PC-9 (cell line): Measurements from ENCODE around the gene CNTNAP5. TPM values are rescaled to one million over a fixed set of nuclear protein-coding genes. Genes with fewer than 3 reads are reported as not detected.

Source experiments
- BruUV-seq: library from RNA; stranded (reverse); fragments of 400-500 nt; replicated peaks from 2 replicates; lab custom pipeline; 2021; lab: Mats Ljungman, UMichigan
- CTCF ChIA-PET: fragments of 300-600 bp; sonication (Branson Sonifier 250); formaldehyde crosslinking; loops from one replicate; lab custom pipeline; 2022; ENCODE audit warnings: antibody characterized with exemption; lab: Charles Lee
- POLR2A ChIA-PET: fragments of 300-600 bp; sonication (Branson Sonifier 250); formaldehyde crosslinking; loops from one replicate; lab custom pipeline; 2022; ENCODE audit warnings: antibody characterized with exemption; ENCODE audit not compliant: unreplicated experiment; lab: Charles Lee
- DNase-seq, 2 experiments: peaks; one replicate each; pipeline versions ENCODE4 v3.0.0 to v3.0.0-alpha.2; 2015 to 2022; ENCODE audit warnings: mixed read lengths in 1 of 2
- H2AFZ ChIP-seq: fragments of 200-600 bp; sonication (generic); 2 replicates; pipeline ENCODE4 v1.8.1; 2017; ENCODE audit warnings: antibody characterized with exemption
- H3F3A ChIP-seq: fragments of 200-600 bp; sonication (generic); 2 replicates; pipeline ENCODE4 v1.8.1; 2017; ENCODE audit warnings: antibody characterized with exemption, mild to moderate bottlenecking, low read depth; ENCODE audit not compliant: insufficient read depth
- H3K27ac ChIP-seq: fragments of 200-600 bp; sonication (generic); 2 replicates; pipeline ENCODE4 v1.6.1; 2016; ENCODE audit warnings: mixed run types
- H3K27me3 ChIP-seq: fragments of 200-600 bp; sonication (generic); 2 replicates; pipeline ENCODE4 v1.6.1; 2016; ENCODE audit warnings: low read depth, mixed run types; ENCODE audit not compliant: insufficient read depth
- H3K36me3 ChIP-seq: fragments of 200-600 bp; sonication (generic); 2 replicates; pipeline ENCODE4 v1.6.1; 2016; ENCODE audit warnings: low read depth, mixed run types
- H3K4me1 ChIP-seq: fragments of 200-600 bp; sonication (generic); replicated peaks from 2 replicates; pipeline ENCODE4 v1.6.1; 2016; ENCODE audit warnings: mixed run types; ENCODE audit not compliant: insufficient read depth
- H3K4me2 ChIP-seq: fragments of 200-600 bp; sonication (generic); 2 replicates; pipeline ENCODE4 v1.6.1; 2017; ENCODE audit warnings: mixed run types
- H3K4me3 ChIP-seq: fragments of 200-600 bp; sonication (generic); 2 replicates; pipeline ENCODE4 v1.6.1; 2016; ENCODE audit warnings: mixed run types
- H3K79me2 ChIP-seq: fragments of 200-600 bp; sonication (generic); 2 replicates; pipeline ENCODE4 v1.6.1; 2017; ENCODE audit warnings: low read depth, mixed run types
- H3K9me2 ChIP-seq: fragments of 200-600 bp; sonication (generic); 2 replicates; pipeline ENCODE4 v1.8.1; 2017; ENCODE audit warnings: mild to moderate bottlenecking; ENCODE audit not compliant: insufficient read depth
- H3K9me3 ChIP-seq: fragments of 200-600 bp; sonication (generic); 2 replicates; pipeline ENCODE4 v1.8.1; 2016; ENCODE audit warnings: low read depth; ENCODE audit not compliant: insufficient read depth
- H4K20me1 ChIP-seq: fragments of 200-600 bp; sonication (generic); 2 replicates; pipeline ENCODE4 v1.8.1; 2017; ENCODE audit not compliant: insufficient read depth
- CTCF ChIP-seq: fragments of 200-600 bp; sonication (generic); conservative IDR thresholded peaks from 2 replicates; pipeline ENCODE4 v1.6.1; 2017; ENCODE audit warnings: mixed run types, antibody characterized with exemption, mild to moderate bottlenecking, moderate library complexity
- EZH2 ChIP-seq: fragments of 200-600 bp; sonication (generic); IDR thresholded peaks from 2 replicates; pipeline ENCODE4 v1.8.0; 2017; ENCODE audit warnings: antibody characterized with exemption, low read depth
- intact Hi-C: fragments of 100-400 bp; cut with micrococcal nuclease; formaldehyde crosslinking; loops from one replicate; pipeline ENCODE4 v1.10.0; 2022; ENCODE audit not compliant: unreplicated experiment
- total RNA-seq: library from RNA; stranded (reverse); gene quantifications from 2 replicates; pipeline ENCODE4 v1.2.3, GENCODE V29; 2021

Gene CNTNAP5
- total RNA-seq, 1 experiment from 2014 or later = not detected

GRCh38 chr2:124915567-124915966 is 890.5 kb downstream of the CNTNAP5 start:
- no peak overlapping the region for H3K27ac ChIP-seq
- no peak for DNase-seq
- ChIA-PET CTCF (no interaction called here), POLR2A (no interaction called here)
- no peaks in the 10 kb centered on the region for H3K4me1 ChIP-seq
- no peaks in the 10 kb centered on the region for H3K36me3 ChIP-seq
- H2AFZ ChIP-seq = no peak overlapping the region
- H3F3A ChIP-seq = no peaks in the 10 kb centered on the region
- no TSS peak for BruUV-seq
- no peaks in the 10 kb centered on the region for H4K20me1 ChIP-seq
- TF ChIP-seq CTCF (no peak), EZH2 (no peak)
- no peaks in the 10 kb centered on the region for H3K79me2 ChIP-seq
- H3K4me3 ChIP-seq = no peak overlapping the region
- H3K9me2 ChIP-seq = no peaks in the 10 kb centered on the region
- no peaks in the 10 kb centered on the region for H3K27me3 ChIP-seq
- intact Hi-C loops = no loop called here
- H3K4me2 ChIP-seq = no peak overlapping the region
- no peaks in the 10 kb centered on the region for H3K9me3 ChIP-seq

- no peaks in the 10 kb centered on the region for H4K20me1 ChIP-seq
- H3K9me2 ChIP-seq = no peaks in the 10 kb centered on the region
- no peak for DNase-seq
- no TSS peak for BruUV-seq
- ChIA-PET CTCF (no interaction called here), POLR2A (no interaction called here)
- H2AFZ ChIP-seq = no peak overlapping the region
- no peaks in the 10 kb centered on the region for H3K4me1 ChIP-seq
- intact Hi-C loops = no loop called here
- H3K79me2 ChIP-seq = no peaks in the 10 kb centered on the region
- H3K9me3 ChIP-seq = no peaks in the 10 kb centered on the region
- H3F3A ChIP-seq = no peaks in the 10 kb centered on the region
- no peaks in the 10 kb centered on the region for H3K27me3 ChIP-seq
- no peak overlapping the region for H3K4me3 ChIP-seq
- no peaks in the 10 kb centered on the region for H3K36me3 ChIP-seq
- no peak for TF ChIP-seq EZH2
- no peak overlapping the region for H3K27ac ChIP-seq
- no peak overlapping the region for H3K4me2 ChIP-seq
Observed at GRCh38 chr2:124919296-124919695, 894.2 kb downstream of the CNTNAP5 start.

- BruUV-seq = no TSS peak
- no peaks in the 10 kb centered on the region for H3K27me3 ChIP-seq
- H3K27ac ChIP-seq = no peak overlapping the region
- H3K9me3 ChIP-seq = no peaks in the 10 kb centered on the region
- intact Hi-C loops = no loop called here
- no peaks in the 10 kb centered on the region for H3K79me2 ChIP-seq
- no peaks in the 10 kb centered on the region for H3K4me1 ChIP-seq
- no peak overlapping the region for H3K4me3 ChIP-seq
- H3F3A ChIP-seq = no peaks in the 10 kb centered on the region
- H3K9me2 ChIP-seq = no peaks in the 10 kb centered on the region
- TF ChIP-seq EZH2 = no peak
- TF ChIP-seq CTCF = no peak
- no peaks in the 10 kb centered on the region for H4K20me1 ChIP-seq
- no peak for DNase-seq
- no peaks in the 10 kb centered on the region for H3K36me3 ChIP-seq
- H3K4me2 ChIP-seq = no peak overlapping the region
- ChIA-PET POLR2A (no interaction called here), CTCF (no interaction called here)
- no peak overlapping the region for H2AFZ ChIP-seq
Observed at GRCh38 chr2:124920448-124920847, 895.4 kb downstream of the CNTNAP5 start.

- Histone ChIP-seq H3K9me2 (no peaks in the 10 kb centered on the region), H4K20me1 (no peaks in the 10 kb centered on the region), H3K79me2 (no peaks in the 10 kb centered on the region), H3K4me1 (no peaks in the 10 kb centered on the region), H3K4me3 (no peak overlapping the region), H2AFZ (no peak overlapping the region), H3K27me3 (no peaks in the 10 kb centered on the region), H3K27ac (no peak overlapping the region), H3F3A (no peaks in the 10 kb centered on the region), H3K4me2 (no peak overlapping the region), H3K9me3 (no peaks in the 10 kb centered on the region), H3K36me3 (no peaks in the 10 kb centered on the region)
- intact Hi-C loops = no loop called here
- TF ChIP-seq EZH2 = no peak
- TF ChIP-seq CTCF = no peak
- no peak for DNase-seq
- BruUV-seq = no TSS peak
- ChIA-PET POLR2A (no interaction called here), CTCF (no interaction called here)
Observed at GRCh38 chr2:124921191-124921590, 896.1 kb downstream of the CNTNAP5 start.
